DMS153 treated with DMSO at 0.1 percent for 48 hours (cell line): ENCODE data around the gene IFIT1.
"Not testable (repeated sequence)": the region's sequence is repeated elsewhere in the genome, so short reads cannot be mapped to it uniquely, and the experiment has no call there.

Source experiments
- DNase-seq: peaks from one replicate; lab custom pipeline; 2025; ENCODE audit not compliant: unreplicated experiment; lab: John Stamatoyannopoulos, UW

Gene IFIT1

GRCh38 chr10:89426230-89426868 is 33.9 kb downstream of the IFIT1 start:
- peak; percentile 47 for DNase-seq

GRCh38 chr10:89427629-89428028 is 35.2 kb downstream of the IFIT1 start:
- no peak for DNase-seq

GRCh38 chr10:89428877-89429276 is 36.5 kb downstream of the IFIT1 start:
- DNase-seq = no peak

GRCh38 chr10:89431977-89432376 is 39.6 kb downstream of the IFIT1 start:
- no peak for DNase-seq

GRCh38 chr10:89438525-89438924 is 46.1 kb downstream of the IFIT1 start:
- no peak for DNase-seq

- no peak for DNase-seq
Measured at GRCh38 chr10:89440226-89441009, 48.0 kb downstream of the IFIT1 start.

- DNase-seq = no peak
Measured at GRCh38 chr10:89442289-89442688, 49.9 kb downstream of the IFIT1 start.

- not testable (repeated sequence) for DNase-seq
Measured at GRCh38 chr10:89444819-89445218, 52.4 kb downstream of the IFIT1 start.

GRCh38 chr10:89450901-89451300 is 58.5 kb downstream of the IFIT1 start:
- DNase-seq = no peak

- DNase-seq = no peak
Measured at GRCh38 chr10:89452193-89452592, 59.8 kb downstream of the IFIT1 start.

- no peak for DNase-seq
Measured at GRCh38 chr10:89454561-89455347, 62.3 kb downstream of the IFIT1 start.
